ENCODE results near the gene PPP1CB. TPM values are rescaled to one million over a fixed set of nuclear protein-coding genes. Genes with fewer than 3 reads are reported as not detected.

Gene PPP1CB
- total RNA-seq, 2 experiments from 2014 or later, result 48.5 to 144 TPM

- TF ChIP-seq, protein P1, sequence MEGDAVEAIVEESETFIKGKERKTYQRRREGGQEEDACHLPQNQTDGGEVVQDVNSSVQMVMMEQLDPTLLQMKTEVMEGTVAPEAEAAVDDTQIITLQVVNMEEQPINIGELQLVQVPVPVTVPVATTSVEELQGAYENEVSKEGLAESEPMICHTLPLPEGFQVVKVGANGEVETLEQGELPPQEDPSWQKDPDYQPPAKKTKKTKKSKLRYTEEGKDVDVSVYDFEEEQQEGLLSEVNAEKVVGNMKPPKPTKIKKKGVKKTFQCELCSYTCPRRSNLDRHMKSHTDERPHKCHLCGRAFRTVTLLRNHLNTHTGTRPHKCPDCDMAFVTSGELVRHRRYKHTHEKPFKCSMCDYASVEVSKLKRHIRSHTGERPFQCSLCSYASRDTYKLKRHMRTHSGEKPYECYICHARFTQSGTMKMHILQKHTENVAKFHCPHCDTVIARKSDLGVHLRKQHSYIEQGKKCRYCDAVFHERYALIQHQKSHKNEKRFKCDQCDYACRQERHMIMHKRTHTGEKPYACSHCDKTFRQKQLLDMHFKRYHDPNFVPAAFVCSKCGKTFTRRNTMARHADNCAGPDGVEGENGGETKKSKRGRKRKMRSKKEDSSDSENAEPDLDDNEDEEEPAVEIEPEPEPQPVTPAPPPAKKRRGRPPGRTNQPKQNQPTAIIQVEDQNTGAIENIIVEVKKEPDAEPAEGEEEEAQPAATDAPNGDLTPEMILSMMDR (conservative IDR thresholded peaks at IDR 0.05; ENCODE audit: low read length), result no peak
- TF ChIP-seq EZH2phosphoT487 (IDR thresholded peaks at IDR 0.05; ENCODE audit: borderline replicate concordance, low read depth, low read length), result no peak
- no TSS peak for BruUV-seq (replicated peaks)
- H3K9me3 ChIP-seq (ENCODE audit: low read length), result no peaks in the 10 kb centered on the region
- CTCF ChIA-PET (ENCODE audit: unreplicated experiment), result no interaction called here
- H4K20me1 ChIP-seq (ENCODE audit: insufficient read depth, low read length), result peaks cover 25% of the 10 kb centered on the region
- H3K27ac ChIP-seq (ENCODE audit: low read depth, low read length, poor library complexity, severe bottlenecking), result no peak overlapping the region
- DNase-seq (ENCODE audit: low spot score), result no peak
- H3K9me2 ChIP-seq (ENCODE audit: insufficient read depth, low read length), result no peaks in the 10 kb centered on the region
- H3K4me2 ChIP-seq (ENCODE audit: low read length), result no peak overlapping the region
- H3K36me3 ChIP-seq (ENCODE audit: insufficient read depth, low read length), result peaks cover 51% of the 10 kb centered on the region
- H3K4me1 ChIP-seq (ENCODE audit: insufficient read depth, low read length, poor library complexity, severe bottlenecking), result peaks cover 2% of the 10 kb centered on the region
- H2AFZ ChIP-seq (ENCODE audit: low read length), result no peak overlapping the region
- no peak overlapping the region for H3K4me3 ChIP-seq (ENCODE audit: low read depth, low read length, poor library complexity, severe bottlenecking)
- intact Hi-C loops (cut with micrococcal nuclease; ENCODE audit: unreplicated experiment), result no loop called here
- H3K79me2 ChIP-seq (ENCODE audit: insufficient read depth, low read depth, low read length), result peaks cover 73% of the 10 kb centered on the region
- POLR2A ChIA-PET, result interaction anchor here (1.2 kb wide), 1 partner anchor 7 kb away, joined by 3 read pairs; no protein-coding TSS in a partner anchor
Measured at GRCh38 chr2:28776471-28776870, 24.8 kb downstream of the PPP1CB start.

DNA sequence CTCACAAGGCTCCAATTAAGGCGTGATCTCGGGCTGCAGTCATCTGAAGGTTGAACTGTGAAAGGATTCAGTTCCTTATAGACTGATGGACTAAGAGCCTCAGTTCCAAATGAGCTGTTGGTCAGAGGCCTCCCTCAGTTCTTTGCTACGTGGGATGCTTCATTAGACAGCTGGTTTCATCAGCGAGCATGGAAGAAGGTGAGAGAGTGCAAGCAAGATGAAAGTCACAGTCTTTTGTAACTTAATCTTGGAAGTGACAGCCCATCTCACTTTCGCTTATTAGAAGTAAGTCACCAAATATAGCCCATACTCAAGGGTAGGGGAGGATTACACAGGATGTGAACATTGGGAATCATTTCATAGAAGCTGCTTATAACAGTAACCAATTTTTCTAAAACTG is 26.8 kb downstream of the PPP1CB start:
- no peaks in the 10 kb centered on the region for H3K9me2 ChIP-seq (ENCODE audit: insufficient read depth, low read length)
- H3K4me1 ChIP-seq (ENCODE audit: insufficient read depth, low read length, poor library complexity, severe bottlenecking), result no peaks in the 10 kb centered on the region
- BruUV-seq (replicated peaks), result no TSS peak
- peaks cover 60% of the 10 kb centered on the region for H3K79me2 ChIP-seq (ENCODE audit: insufficient read depth, low read depth, low read length)
- TF ChIP-seq, protein P1 (conservative IDR thresholded peaks at IDR 0.05; ENCODE audit: low read length), result no peak
- no peak for TF ChIP-seq EZH2phosphoT487 (IDR thresholded peaks at IDR 0.05; ENCODE audit: borderline replicate concordance, low read depth, low read length)
- intact Hi-C loops (cut with micrococcal nuclease; ENCODE audit: unreplicated experiment), result no loop called here
- ChIA-PET POLR2A (interaction anchor here (0.6 kb wide), 2 partner anchors 428 to 1424 kb away, joined by 3 to 5 read pairs; no protein-coding TSS in a partner anchor), CTCF (ENCODE audit: unreplicated experiment) (no interaction called here)
- no peak overlapping the region for H2AFZ ChIP-seq (ENCODE audit: low read length)
- H3K9me3 ChIP-seq (ENCODE audit: low read length), result no peaks in the 10 kb centered on the region
- H3K4me2 ChIP-seq (ENCODE audit: low read length), result no peak overlapping the region
- H3K27ac ChIP-seq (ENCODE audit: low read depth, low read length, poor library complexity, severe bottlenecking), result no peak overlapping the region
- H4K20me1 ChIP-seq (ENCODE audit: insufficient read depth, low read length), result peaks cover 8% of the 10 kb centered on the region
- H3K36me3 ChIP-seq (ENCODE audit: insufficient read depth, low read length), result peaks cover 70% of the 10 kb centered on the region
- DNase-seq (ENCODE audit: low spot score), result no peak
- H3K4me3 ChIP-seq (ENCODE audit: low read depth, low read length, poor library complexity, severe bottlenecking), result no peak overlapping the region

- no peak overlapping the region for H3K4me2 ChIP-seq (ENCODE audit: low read length)
- POLR2A ChIA-PET, result interaction anchor here (0.6 kb wide), 1 partner anchor 1425 kb away, joined by 3 read pairs; no protein-coding TSS in a partner anchor
- no peaks in the 10 kb centered on the region for H3K9me3 ChIP-seq (ENCODE audit: low read length)
- no peak overlapping the region for H3K27ac ChIP-seq (ENCODE audit: low read depth, low read length, poor library complexity, severe bottlenecking)
- no peak overlapping the region for H3K4me3 ChIP-seq (ENCODE audit: low read depth, low read length, poor library complexity, severe bottlenecking)
- H3K9me2 ChIP-seq (ENCODE audit: insufficient read depth, low read length), result no peaks in the 10 kb centered on the region
- DNase-seq (ENCODE audit: low spot score), result no peak
- intact Hi-C loops (cut with micrococcal nuclease; ENCODE audit: unreplicated experiment), result no loop called here
- no peaks in the 10 kb centered on the region for H3K4me1 ChIP-seq (ENCODE audit: insufficient read depth, low read length, poor library complexity, severe bottlenecking)
- peaks cover 2% of the 10 kb centered on the region for H4K20me1 ChIP-seq (ENCODE audit: insufficient read depth, low read length)
- peaks cover 76% of the 10 kb centered on the region for H3K36me3 ChIP-seq (ENCODE audit: insufficient read depth, low read length)
- H2AFZ ChIP-seq (ENCODE audit: low read length), result no peak overlapping the region
- CTCF ChIA-PET (ENCODE audit: unreplicated experiment), result no interaction called here
- no TSS peak for BruUV-seq (replicated peaks)
- H3K79me2 ChIP-seq (ENCODE audit: insufficient read depth, low read depth, low read length), result peaks cover 54% of the 10 kb centered on the region
- no peak for TF ChIP-seq EZH2phosphoT487 (IDR thresholded peaks at IDR 0.05; ENCODE audit: borderline replicate concordance, low read depth, low read length)
- TF ChIP-seq, protein P1 (conservative IDR thresholded peaks at IDR 0.05; ENCODE audit: low read length), result no peak
Measured at GRCh38 chr2:28779001-28779400, 27.4 kb downstream of the PPP1CB start.
